Fibroblast of gingiva (primary cell): Measurements from ENCODE around the gene ABCD4.

Experiments
- DNase-seq: peaks from one replicate; pipeline ENCODE4 v3.0.0-alpha.2; 2011; ENCODE audit warnings: low read depth

Gene ABCD4

DNA sequence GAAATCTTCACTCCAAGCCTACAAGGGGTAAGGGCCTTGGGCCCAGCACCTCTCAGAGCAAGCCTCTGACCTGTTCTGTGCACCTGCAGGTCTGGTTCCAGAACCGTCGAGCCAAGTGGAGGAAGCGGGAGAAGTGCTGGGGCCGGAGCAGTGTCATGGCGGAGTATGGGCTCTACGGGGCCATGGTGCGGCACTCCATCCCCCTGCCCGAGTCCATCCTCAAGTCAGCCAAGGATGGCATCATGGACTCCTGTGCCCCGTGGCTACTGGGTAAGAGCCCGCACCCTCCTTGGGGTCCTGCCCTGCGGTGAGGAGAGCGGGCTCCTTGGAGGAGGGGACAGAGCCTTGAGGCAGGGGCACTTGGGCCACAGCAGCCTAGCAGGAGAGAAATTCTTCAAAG lies 43.2 kb downstream of the ABCD4 start:
- DNase-seq: no peak

DNA sequence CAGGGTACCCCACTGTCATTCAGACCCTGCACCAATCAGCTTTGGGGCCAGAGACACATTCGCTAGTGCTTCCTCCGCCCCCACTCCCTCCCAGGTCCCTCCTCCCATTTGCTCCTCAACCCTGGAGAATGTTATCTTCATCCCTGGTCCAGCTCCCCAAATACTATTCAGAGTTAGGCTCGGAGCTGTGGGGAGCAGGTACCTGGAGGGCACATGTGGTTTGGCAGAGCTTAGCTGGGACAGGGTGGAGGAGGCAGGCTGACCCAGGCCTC lies 44.0 kb downstream of the ABCD4 start:
- DNase-seq: no peak

GRCh38 chr14:74257941-74258763 lies 44.6 kb downstream of the ABCD4 start:
- DNase-seq: no peak

DNA sequence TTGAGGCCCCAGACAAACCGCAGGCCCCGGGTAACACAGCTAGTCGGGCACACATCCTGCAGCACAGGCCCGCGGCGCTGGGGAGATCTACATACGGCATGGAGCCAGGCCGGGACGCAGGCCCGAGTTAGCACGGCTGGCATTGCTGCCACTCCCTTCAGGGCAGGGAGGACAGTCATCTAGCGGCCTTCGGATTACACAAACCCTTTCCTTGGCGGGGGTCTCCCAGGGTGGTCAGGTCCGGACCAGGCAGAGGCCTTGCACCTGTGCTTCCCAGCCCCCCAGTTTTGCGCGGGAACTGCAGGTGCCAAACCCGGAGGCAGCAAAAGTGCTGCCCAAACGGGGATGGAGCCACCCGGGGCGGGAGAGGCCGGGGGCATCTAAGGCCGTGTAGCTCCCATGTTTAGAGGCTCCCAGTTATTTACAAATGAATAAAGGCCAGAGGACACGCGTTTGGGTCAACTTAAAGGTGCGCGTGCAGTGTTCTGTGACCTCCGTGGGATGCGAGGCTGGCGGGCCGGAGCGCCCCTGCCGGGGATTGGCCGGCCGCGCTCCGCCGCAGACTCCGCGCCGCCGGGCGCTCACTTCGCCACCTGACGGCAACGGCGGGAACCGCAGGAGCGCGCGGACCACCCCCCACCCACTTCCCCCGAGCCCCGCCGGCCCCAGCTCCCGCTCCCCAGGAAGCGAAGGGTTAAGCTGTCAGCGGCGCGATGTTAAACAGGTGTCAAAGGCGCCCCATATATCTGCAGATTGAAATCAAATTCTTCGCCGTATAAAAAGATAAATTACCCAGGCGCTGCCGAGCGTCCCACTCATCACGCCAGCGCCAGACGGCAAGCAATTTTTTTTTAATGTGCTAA lies 45.4 kb downstream of the ABCD4 start:
- no peak for DNase-seq

GRCh38 chr14:74255281-74255680 lies 47.5 kb downstream of the ABCD4 start:
- DNase-seq: no peak

GRCh38 chr14:74249433-74250375 lies 53.0 kb downstream of the ABCD4 start:
- DNase-seq: no peak

GRCh38 chr14:74248017-74248416 lies 54.7 kb downstream of the ABCD4 start:
- DNase-seq: no peak

DNA sequence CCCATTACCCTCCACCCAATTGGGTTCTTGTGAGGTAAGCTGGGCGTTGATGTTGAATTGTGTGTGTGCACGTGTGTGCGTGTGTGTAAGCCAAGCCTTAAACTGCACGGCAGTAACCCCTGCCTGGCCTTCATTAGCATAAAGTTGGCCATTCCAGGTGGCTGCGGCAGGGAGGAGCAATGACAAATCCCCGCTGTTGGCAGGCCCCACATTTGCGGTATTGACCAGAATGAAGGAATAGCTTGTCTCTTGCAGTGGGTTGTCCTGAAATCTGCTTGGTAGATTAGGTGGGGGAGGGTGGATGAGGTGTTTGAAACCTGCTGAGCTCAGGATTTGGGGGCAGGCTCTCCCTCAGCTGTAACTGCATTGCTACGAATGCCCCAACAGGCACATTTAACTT lies 56.2 kb downstream of the ABCD4 start:
- DNase-seq: no peak

- DNase-seq: no peak
These were observed 57.4 kb downstream of the ABCD4 start for GRCh38 chr14:74245292-74245691.

DNA sequence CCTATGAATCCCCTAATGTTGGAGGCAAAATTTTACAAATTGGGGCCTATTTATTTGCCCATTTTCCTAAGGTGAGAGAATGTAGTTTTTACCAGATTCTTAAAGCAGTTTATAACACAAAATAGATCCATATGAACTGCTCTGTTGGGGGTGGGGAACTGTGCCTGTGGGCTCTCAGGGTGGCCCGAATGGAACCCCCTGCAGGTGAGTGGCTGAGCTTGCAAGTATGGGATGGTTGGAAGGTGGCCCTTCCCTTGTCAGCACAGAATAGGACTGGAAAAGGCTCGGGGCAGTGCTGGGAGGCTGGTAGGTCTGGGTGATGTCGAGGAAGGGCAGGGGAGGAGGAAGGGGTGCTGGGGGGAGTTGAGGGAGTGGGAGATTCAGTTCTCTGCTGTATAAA lies 58.6 kb downstream of the ABCD4 start:
- no peak for DNase-seq

GRCh38 chr14:74243051-74243450 lies 59.7 kb downstream of the ABCD4 start:
- no peak for DNase-seq

GRCh38 chr14:74242780-74243042 lies 60.0 kb downstream of the ABCD4 start:
- no peak for DNase-seq

GRCh38 chr14:74242021-74242779 lies 60.5 kb downstream of the ABCD4 start:
- no peak for DNase-seq

- DNase-seq: no peak
These were observed 61.1 kb downstream of the ABCD4 start for GRCh38 chr14:74241652-74242017.

- no peak for DNase-seq
These were observed 61.7 kb downstream of the ABCD4 start for GRCh38 chr14:74240794-74241651.

DNA sequence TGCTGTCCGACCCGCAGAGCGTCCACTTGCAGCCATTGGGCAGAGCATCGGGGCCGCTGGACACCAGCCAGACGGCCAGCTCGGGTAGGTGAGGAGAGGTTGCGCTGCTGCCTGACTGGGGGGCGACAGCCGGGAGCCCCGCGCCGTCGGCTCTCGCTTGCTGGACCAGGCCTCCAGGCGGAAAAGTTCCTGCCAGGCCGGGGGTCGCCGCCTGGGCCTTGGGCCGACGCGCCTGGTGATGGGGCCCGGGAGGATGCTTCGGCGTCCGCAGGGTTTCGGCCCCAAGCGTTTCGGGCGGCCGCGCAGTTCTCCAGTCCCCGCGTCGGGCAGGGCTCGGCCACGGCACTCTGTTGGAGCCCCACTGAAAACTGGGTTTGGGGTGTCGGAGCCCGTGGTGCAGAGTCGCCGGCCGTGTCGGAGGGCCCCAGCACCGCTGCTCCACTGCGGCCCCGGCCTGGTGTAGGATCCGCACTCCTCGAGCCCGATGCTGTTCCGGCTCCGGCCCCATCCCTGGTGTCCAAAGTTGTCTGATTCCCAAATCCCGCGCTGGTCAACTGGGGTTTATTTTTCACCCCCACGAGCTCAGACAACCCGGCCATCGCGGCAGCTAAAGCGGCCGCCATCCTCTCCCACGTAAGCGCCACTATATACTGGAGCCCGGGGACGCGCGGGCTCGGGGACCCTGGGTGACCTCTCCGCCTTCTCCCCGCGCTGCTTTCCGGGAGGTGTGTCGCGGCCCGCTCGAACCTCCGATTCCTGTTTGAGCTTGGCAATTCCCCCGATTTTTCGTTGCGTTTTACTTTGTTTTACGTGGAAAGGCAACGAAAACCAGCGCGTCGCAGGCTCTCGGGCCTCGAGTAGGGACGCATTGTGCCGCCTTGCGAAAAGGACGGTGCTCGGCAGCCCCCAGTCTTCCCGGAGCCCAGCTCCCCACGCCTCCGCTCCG lies 62.6 kb downstream of the ABCD4 start:
- no peak for DNase-seq

GRCh38 chr14:74238974-74239847 lies 63.5 kb downstream of the ABCD4 start, which contains the start of gene VSX2:
TSS of gene VSX2 (plus strand) at chr14:74239449. CDS start at chr14:74239562, 113 bp downstream.
- DNase-seq: no peak

DNA sequence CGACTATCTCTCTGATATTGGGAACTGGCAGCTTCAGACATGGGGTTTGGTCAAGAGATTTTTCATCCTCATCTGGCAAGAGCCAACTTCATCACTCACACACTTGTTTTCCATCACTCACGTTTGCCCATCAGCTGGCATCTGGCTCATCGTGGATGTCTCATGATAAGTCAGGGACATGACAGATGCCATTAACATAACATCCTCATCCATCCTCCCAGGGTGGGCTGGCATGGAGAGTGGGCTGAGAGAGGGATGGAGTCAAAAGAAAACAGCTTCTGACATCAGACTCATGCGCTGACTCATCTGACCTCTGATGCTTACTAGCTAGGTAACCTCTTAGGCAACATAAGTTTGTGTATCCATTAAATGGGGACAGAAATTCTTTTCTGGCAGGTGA lies 65.3 kb downstream of the ABCD4 start:
- no peak for DNase-seq
